Measurements from ENCODE around the gene EML6.

DNA sequence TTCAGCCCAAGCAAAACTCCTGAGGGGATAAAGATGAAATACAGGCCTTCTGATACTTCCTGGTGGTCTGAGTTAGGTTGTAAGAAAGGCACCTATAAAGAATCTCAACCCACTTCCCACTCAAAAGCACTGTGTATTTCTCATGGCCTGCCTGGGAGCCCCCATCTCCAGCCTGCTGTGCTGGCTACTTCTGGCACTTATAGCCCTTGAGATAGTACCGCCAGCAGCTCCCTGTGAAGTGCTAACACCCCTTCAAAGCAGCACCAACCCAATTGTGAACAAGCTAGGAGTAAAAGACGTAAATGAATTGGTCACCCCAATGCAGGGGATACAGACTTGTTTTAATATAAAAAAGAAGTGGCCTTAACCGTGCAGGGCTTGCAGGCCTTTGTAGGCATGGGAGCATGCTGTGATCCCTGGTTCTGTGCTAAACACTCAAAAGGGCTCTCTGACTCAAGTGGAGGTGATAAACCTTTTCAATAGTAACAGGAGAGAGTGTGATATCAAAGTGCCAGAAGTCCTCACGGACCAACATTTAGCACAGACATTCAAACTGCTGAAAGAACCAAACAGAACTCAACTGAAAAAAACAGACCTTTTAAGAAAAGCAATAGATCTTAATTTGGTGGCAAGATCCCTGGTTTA, 246.0 kb downstream of the EML6 start:
- TF ChIP-seq, protein P1, sequence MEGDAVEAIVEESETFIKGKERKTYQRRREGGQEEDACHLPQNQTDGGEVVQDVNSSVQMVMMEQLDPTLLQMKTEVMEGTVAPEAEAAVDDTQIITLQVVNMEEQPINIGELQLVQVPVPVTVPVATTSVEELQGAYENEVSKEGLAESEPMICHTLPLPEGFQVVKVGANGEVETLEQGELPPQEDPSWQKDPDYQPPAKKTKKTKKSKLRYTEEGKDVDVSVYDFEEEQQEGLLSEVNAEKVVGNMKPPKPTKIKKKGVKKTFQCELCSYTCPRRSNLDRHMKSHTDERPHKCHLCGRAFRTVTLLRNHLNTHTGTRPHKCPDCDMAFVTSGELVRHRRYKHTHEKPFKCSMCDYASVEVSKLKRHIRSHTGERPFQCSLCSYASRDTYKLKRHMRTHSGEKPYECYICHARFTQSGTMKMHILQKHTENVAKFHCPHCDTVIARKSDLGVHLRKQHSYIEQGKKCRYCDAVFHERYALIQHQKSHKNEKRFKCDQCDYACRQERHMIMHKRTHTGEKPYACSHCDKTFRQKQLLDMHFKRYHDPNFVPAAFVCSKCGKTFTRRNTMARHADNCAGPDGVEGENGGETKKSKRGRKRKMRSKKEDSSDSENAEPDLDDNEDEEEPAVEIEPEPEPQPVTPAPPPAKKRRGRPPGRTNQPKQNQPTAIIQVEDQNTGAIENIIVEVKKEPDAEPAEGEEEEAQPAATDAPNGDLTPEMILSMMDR (IDR thresholded peaks at IDR 0.05): no peak
- TF ChIP-seq POLR2A (IDR thresholded peaks at IDR 0.05): no peak

All from upper lobe of left lung (tissue), 4 donors.